ENCODE results near the gene UCN2. TPM values are rescaled to one million over a fixed set of nuclear protein-coding genes. Genes with fewer than 3 reads are reported as not detected.

Gene UCN2
- total and polyA plus RNA-seq, 2 of the 8 experiments (the other 6 are each of a cell fraction or from before 2014, with no cell fraction given) = 0.14 TPM; not detected in 1

DNA sequence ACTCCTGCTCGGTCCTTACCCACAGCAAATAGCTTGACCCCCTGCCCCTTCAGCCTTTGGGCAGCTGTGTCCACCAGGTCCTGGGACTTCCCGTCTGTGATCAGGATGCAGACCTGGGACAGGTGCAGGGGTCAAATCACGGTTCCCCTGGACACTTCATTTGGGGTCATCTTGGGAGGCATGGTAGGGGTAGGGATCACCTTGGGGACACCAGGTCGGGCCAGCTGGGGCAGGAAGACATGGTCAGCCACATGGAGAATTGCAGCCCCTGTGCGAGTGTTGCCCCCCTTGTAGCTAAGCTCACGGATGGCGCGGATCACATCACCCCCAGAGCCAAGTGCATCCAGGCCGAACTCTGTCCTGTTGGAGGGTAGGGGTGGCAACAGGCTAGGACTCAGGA is 29.8 kb upstream of the UCN2 start:
- Histone ChIP-seq H3K14ac (ENCODE audit: insufficient read length) (no peak overlapping the region), H2AFZ (ENCODE audit: low read length) (no peak overlapping the region), H3K79me2 (ENCODE audit: control insufficient read depth in 1 of 2, insufficient read depth in 2 of 2, low read length in 2 of 2) (no peaks in the 10 kb centered on the region), H2BK5ac (ENCODE audit: low read depth, low read length) (no peak overlapping the region), H3K23me2 (ENCODE audit: low read depth, low read length) (peaks cover 1% of the 10 kb centered on the region; the same call in 1 of the 2 replicates), H3K27me3 (replicated peaks in 1 of 4; ENCODE audit: control insufficient read depth in 3 of 4, extremely low read depth in 1 of 4, insufficient read depth in 3 of 4, low read length in 3 of 4) (peaks cover 0 to 6% (median 0%) of the 10 kb centered on the region in 4 experiments; a peak in 4 of 7 replicates), H4K91ac (replicated peaks; ENCODE audit: insufficient read length, low read length) (no peak overlapping the region), H2BK15ac (ENCODE audit: low read length) (no peak overlapping the region), H3K9me3 (ENCODE audit: insufficient read depth in 2 of 2, low read depth in 1 of 2, low read length in 1 of 2) (no peaks in the 10 kb centered on the region), H3K4me2 (ENCODE audit: insufficient read depth in 1 of 2, low read depth in 2 of 2, low read length in 2 of 2) (no peak overlapping the region), H2AK5ac (ENCODE audit: low read depth, low read length) (no peak overlapping the region), H4K20me1 (replicated peaks in 1 of 2; ENCODE audit: control insufficient read depth in 1 of 2, insufficient read depth in 2 of 2, low read length in 2 of 2) (peaks cover 0 to 14% of the 10 kb centered on the region in 2 experiments), H3K4me1 (replicated peaks in 1 of 4; ENCODE audit: control insufficient read depth in 3 of 4, insufficient read depth in 4 of 4, low read length in 3 of 4) (peaks cover 3 to 22% (median 15%) of the 10 kb centered on the region in 4 experiments; a peak in 6 of 7 replicates), H4K5ac (ENCODE audit: insufficient read length, low read depth, low read length) (no peak overlapping the region), H2BK12ac (ENCODE audit: low read depth, low read length) (no peak overlapping the region), H2BK20ac (ENCODE audit: low read length) (no peak overlapping the region), H3K23ac (ENCODE audit: insufficient read length) (no peak overlapping the region), H3K18ac (ENCODE audit: extremely low read depth, low read length) (no peak overlapping the region), H3K9ac (replicated peaks in 1 of 4; ENCODE audit: extremely low read depth in 1 of 4, low read depth in 3 of 4, low read length in 3 of 4) (no peak overlapping the region), H3K79me1 (ENCODE audit: low read depth, low read length) (no peaks in the 10 kb centered on the region), H3K4ac (replicated peaks; ENCODE audit: insufficient read length, low read depth, low read length) (no peak overlapping the region), H4K8ac (ENCODE audit: extremely low read depth, insufficient read depth, low read length) (no peak overlapping the region; the same call in 1 of the 2 replicates), H3K36me3 (ENCODE audit: control insufficient read depth in 2 of 4, insufficient read depth in 4 of 4, low read length in 3 of 4) (peaks cover 0 to under 1% (median 0%) of the 10 kb centered on the region in 4 experiments; a peak in 1 of 8 replicates), H3K56ac (replicated peaks; ENCODE audit: insufficient read length, low read depth, low read length) (no peak overlapping the region), H2BK120ac (replicated peaks; ENCODE audit: low read depth, low read length) (no peak overlapping the region), H3K4me3 (ENCODE audit: extremely low read depth in 1 of 4, insufficient read depth in 2 of 4, low read depth in 3 of 4, low read length in 4 of 4) (no peak overlapping the region), H3K27ac (ENCODE audit: low read depth, low read length) (no peak overlapping the region)
- DNase-seq (ENCODE audit: low read depth in 1 of 2, low spot score in 2 of 2) = no peak
- WGBS, 2 experiments (ENCODE audit: extremely low coverage in 1 of 2, insufficient coverage in 1 of 2, insufficient read length in 1 of 2, insufficient replicate concordance in 2 of 2, low coverage in 1 of 2, low lambda C conversion rate in 2 of 2, missing lambda C conversion rate in 1 of 2) = 95% methylated on average over 9 of the region's 9 CpGs; no CpG with 5 or more reads in 1 of the 2 experiments
- CTCF ChIA-PET (ENCODE audit: partially characterized antibody) = interaction anchor here (0.8 to 1.4 kb wide), 3 partner anchors 33 to 42 kb away, joined by 3 to 4 read pairs (median 4); partner anchors contain the start of gene SLC26A6
- FAIRE-seq = no peak
- TF ChIP-seq, protein P1, sequence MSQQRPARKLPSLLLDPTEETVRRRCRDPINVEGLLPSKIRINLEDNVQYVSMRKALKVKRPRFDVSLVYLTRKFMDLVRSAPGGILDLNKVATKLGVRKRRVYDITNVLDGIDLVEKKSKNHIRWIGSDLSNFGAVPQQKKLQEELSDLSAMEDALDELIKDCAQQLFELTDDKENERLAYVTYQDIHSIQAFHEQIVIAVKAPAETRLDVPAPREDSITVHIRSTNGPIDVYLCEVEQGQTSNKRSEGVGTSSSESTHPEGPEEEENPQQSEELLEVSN (IDR thresholded peaks at IDR 0.05) = no peak
- POLR2A ChIA-PET (ENCODE audit: partially characterized antibody) = interaction anchor here (0.7 to 1.6 kb wide), 2 partner anchors 32 to 71 kb away, joined by 3 to 5 read pairs; no protein-coding TSS in a partner anchor

Data from H1 (cell line).